ENCODE measurements around the gene SAMD1. TPM values are rescaled to one million over a fixed set of nuclear protein-coding genes. Genes with fewer than 3 reads are reported as not detected.

SAMD1 gene
- total and polyA plus RNA-seq, 2 of the 8 experiments (the other 6 are each of a cell fraction or from before 2014, with no cell fraction given), result 40.0 to 100 TPM

- no peak for TF ChIP-seq CTCF (IDR thresholded peaks at IDR 0.05; ENCODE audit: control extremely low read depth in 1 of 3, insufficient read depth in 1 of 3, low read depth in 1 of 3, low read length in 3 of 3)
Measured at GRCh38 chr19:14139944-14140343, 49.4 kb upstream of the SAMD1 start (continued).
